ENCODE results near the gene TSPOAP1.

TSPOAP1 gene

GRCh38 chr17:58328195-58329034 lies at the start of gene TSPOAP1:
TSS of gene TSPOAP1 (minus strand) at chr17:58328795. CDS start at chr17:58327920, 875 bp downstream.
- no peak for DNase-seq (ENCODE audit: extremely low read depth in 1 of 2, low read depth in 1 of 2)

DNA sequence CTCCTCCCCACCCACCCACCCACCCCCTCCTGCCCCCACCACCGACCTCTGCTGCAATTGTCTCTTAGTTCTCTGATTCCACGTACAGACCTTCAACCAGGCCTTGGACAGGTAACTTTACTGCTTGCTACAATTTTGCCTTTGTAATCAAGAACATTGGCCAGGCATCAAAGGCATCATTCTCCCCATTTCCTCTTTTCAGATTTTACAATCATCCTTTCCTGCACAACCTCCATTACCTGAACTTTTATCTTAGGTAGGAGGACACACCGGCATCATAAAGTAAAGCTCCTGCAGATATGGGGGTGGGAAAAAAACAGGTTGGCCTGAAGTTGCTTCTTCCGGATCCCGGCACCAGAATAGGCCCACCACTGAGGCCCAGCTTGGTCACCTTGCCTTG lies 49.1 kb upstream of the TSPOAP1 start:
- no peak for DNase-seq (ENCODE audit: extremely low read depth in 1 of 2, low read depth in 1 of 2)

DNA sequence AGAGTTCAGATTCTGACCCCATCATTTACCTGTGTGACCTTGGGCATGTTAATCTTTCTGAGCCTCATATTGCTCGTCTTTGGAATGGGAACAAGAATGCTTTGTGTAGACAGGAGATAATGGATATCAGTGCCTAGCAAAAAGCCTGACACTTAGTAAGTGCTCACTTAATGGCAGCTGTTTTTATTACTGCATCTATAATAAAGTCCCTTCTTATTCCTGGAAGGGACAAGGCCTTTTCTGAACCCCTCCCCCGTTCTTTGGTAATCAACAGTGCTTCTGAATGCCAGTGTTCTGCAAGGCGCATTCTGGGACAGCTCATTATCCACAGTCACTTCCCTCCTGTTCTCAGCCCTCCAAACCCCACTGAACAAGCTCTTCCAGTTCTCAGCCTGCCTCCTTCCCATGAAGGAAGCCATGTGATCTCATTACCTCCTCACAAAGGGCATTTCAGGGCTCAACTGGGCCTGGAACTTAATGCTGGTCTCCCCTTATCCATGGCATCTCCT lies 48.6 kb upstream of the TSPOAP1 start:
- DNase-seq (ENCODE audit: extremely low read depth in 1 of 2, low read depth in 1 of 2), result no peak

DNA sequence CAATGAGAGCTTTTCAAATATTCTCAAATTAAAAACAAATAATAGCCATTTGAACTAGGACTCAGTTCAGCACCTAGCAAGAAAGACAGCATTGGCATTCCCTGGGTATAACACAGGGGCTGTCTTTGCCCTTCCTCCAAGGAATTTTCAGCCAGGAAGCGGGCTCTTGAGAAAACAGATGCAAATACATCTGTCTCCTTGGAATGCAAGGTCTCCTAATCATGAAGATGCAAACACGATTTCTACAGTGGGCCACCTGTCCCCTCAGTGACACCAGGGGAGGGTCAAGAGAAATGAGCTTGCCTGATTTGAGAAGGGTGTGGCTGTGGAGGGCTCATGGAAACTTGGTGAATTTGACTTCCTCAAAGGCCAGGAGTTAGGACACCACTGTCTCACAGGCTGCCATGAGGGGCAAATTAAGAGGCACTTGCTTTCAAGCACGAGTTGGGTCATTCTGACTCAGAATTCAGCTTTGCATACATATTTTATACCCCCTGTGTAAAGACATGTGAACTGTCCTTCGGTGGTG lies 47.9 kb upstream of the TSPOAP1 start:
- no peak for DNase-seq (ENCODE audit: extremely low read depth in 1 of 2, low read depth in 1 of 2)

GRCh38 chr17:58375811-58376210 lies 47.2 kb upstream of the TSPOAP1 start:
- no peak for DNase-seq (ENCODE audit: extremely low read depth in 1 of 2, low read depth in 1 of 2)

GRCh38 chr17:58375256-58375655 lies 46.7 kb upstream of the TSPOAP1 start:
- no peak for DNase-seq (ENCODE audit: extremely low read depth in 1 of 2, low read depth in 1 of 2)

GRCh38 chr17:58373923-58374322 lies 45.3 kb upstream of the TSPOAP1 start:
- no peak for DNase-seq (ENCODE audit: extremely low read depth in 1 of 2, low read depth in 1 of 2)

DNA sequence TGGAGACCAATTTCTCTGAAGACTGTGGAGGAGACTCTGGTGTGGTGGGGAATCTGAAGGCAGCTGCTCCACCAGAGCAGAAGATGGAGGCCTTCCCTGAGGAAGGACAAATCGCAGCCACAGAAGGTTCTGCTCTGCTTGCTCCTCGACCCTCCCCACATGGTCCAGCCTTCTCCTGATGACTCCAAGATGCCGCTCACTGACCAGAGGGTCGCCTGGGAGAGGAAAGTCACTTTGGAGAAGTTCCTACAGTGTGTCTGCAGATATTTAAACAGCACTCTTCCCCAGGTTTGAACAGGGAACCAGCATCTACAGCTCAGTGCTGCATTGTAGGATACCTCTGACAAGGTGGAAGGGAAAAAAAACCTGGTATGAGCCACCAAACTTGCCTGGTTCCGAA lies 44.4 kb upstream of the TSPOAP1 start:
- DNase-seq (ENCODE audit: extremely low read depth in 1 of 2, low read depth in 1 of 2), result no peak

DNA sequence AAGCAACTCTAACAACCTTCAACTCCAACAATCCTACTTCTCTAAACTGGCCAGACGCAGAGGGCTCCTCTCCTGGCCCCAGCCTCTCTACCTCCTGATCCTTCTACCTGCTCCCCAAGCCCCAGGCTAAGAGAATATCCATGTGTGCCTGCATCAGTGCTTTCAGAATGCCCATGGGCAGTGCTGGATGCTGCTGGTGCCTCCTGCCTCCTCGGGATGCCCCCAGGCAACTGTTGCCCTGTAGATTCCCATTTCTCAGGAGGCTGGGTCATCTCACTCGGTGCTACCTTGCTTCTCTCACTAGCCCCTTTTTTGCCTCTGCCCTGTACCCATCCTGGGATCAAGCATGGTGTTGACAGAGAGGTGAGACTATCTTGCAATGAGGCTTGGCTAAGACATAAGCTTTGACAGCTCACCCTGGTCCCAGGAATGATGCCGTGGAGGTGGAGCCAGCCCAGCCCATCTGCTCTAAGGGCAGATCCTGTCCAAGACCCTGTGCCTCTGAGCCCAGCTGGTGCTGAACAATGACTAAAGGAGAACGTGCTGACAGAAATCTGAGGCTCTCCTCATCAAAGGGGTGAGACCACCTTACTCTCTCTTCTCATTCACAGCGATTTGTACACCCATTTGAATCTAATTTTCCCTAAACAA lies 42.8 kb upstream of the TSPOAP1 start:
- DNase-seq (ENCODE audit: extremely low read depth in 1 of 2, low read depth in 1 of 2), result no peak

- no peak for DNase-seq (ENCODE audit: extremely low read depth in 1 of 2, low read depth in 1 of 2)
These were observed 42.1 kb upstream of the TSPOAP1 start for GRCh38 chr17:58370716-58371115.

GRCh38 chr17:58370309-58370708 lies 41.7 kb upstream of the TSPOAP1 start:
- no peak for DNase-seq (ENCODE audit: extremely low read depth in 1 of 2, low read depth in 1 of 2)

- DNase-seq (ENCODE audit: extremely low read depth in 1 of 2, low read depth in 1 of 2), result no peak
These were observed 40.8 kb upstream of the TSPOAP1 start for GRCh38 chr17:58369214-58370031.

DNA sequence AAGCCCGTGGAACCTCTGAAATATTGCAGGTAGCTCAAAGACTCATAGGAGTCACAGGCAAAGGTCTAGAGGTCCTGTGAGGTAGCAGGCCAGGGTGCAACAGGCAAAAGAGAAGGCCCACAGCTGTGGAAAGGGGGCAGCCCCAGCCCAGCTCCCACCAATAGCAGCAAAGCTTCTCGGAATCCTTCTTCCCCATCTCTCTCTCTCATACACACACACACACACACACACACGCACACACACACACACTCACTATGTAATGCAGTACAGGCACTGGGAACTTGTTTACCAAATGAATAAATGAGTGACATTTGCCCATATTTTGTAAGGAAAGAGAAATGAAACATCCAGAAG lies 40.2 kb upstream of the TSPOAP1 start:
- no peak for DNase-seq (ENCODE audit: extremely low read depth in 1 of 2, low read depth in 1 of 2)

DNA sequence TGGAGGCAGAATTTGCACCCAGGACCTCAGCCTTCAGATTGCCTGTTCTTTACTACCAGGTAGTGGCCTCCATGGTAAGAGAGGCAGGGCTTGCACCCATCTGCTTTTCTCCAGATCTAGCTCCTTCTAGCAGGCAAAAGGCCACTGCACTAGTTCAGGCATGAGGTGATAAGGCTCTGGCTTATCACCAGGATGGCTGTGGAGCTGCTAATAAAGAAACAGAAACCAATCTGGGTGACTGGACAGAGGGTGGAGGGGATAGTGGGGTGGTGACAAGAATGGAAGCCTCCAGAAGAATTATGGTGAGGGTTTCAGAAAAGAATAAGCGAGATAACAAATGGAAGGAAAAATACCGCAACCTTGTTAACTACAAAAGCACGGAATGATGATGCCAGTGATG lies 38.9 kb upstream of the TSPOAP1 start:
- DNase-seq (ENCODE audit: extremely low read depth in 1 of 2, low read depth in 1 of 2), result no peak

- DNase-seq (ENCODE audit: extremely low read depth in 1 of 2, low read depth in 1 of 2), result no peak
These were observed 37.5 kb upstream of the TSPOAP1 start for GRCh38 chr17:58365980-58366595.

- DNase-seq (ENCODE audit: extremely low read depth in 1 of 2, low read depth in 1 of 2), result no peak
These were observed 36.8 kb upstream of the TSPOAP1 start for GRCh38 chr17:58365185-58365979.

GRCh38 chr17:58364270-58364942 lies 35.8 kb upstream of the TSPOAP1 start:
- no peak for DNase-seq (ENCODE audit: extremely low read depth in 1 of 2, low read depth in 1 of 2)

- no peak for DNase-seq (ENCODE audit: extremely low read depth in 1 of 2, low read depth in 1 of 2)
These were observed 35.0 kb upstream of the TSPOAP1 start for GRCh38 chr17:58363457-58364185.
